Natural killer cell (primary cell): ENCODE results near the gene CNPY3. TPM values are rescaled to one million over a fixed set of nuclear protein-coding genes. Genes with fewer than 3 reads are reported as not detected.

Source experiments
- ATAC-seq, 3 donors: fragments of 150-1000 bp in 2 of 3; fragments of 200-7000 bp in 1 of 3; cut with Tn5 transposase; 1 replicate in 1 of 3; 2 replicates in 2 of 3; pipeline ENCODE4 v1.10.0; 2021; ENCODE audit warnings: mild to moderate bottlenecking in 2 of 3, moderate library complexity in 2 of 3
- DNase-seq, 2 donors: peaks; one replicate each; pipeline versions ENCODE4 v3.0.0 to v3.0.0-alpha.2; 2013 to 2021; ENCODE audit warnings: mixed read lengths in 1 of 2
- H3K27ac ChIP-seq: one replicate; pipeline ENCODE4 v1.5.1; 2013; ENCODE audit warnings: mild to moderate bottlenecking, low read length
- H3K27me3 ChIP-seq: one replicate; pipeline ENCODE4 v1.6.1; 2013; ENCODE audit warnings: low read length; ENCODE audit not compliant: control insufficient read depth, insufficient read depth
- H3K36me3 ChIP-seq: one replicate; pipeline ENCODE4 v1.6.1; 2013; ENCODE audit warnings: low read length; ENCODE audit not compliant: control insufficient read depth, insufficient read depth
- H3K4me1 ChIP-seq: one replicate; pipeline ENCODE4 v1.6.1; 2013; ENCODE audit warnings: low read length; ENCODE audit not compliant: control insufficient read depth, insufficient read depth
- H3K4me3 ChIP-seq: one replicate; pipeline ENCODE4 v1.5.1; 2013; ENCODE audit warnings: low read length
- H3K9me3 ChIP-seq: one replicate; pipeline ENCODE4 v1.6.1; 2013; ENCODE audit warnings: low read length; ENCODE audit not compliant: control insufficient read depth, insufficient read depth
- H3K27ac Mint-ChIP-seq, 2 donors: one replicate each; pipeline ENCODE4 v1.8.0; 2022; ENCODE audit warnings: mild to moderate bottlenecking in 2 of 2, mixed read lengths in 2 of 2, moderate library complexity in 1 of 2
- H3K27me3 Mint-ChIP-seq, 2 donors: one replicate each; pipeline ENCODE4 v1.8.0; 2022; ENCODE audit warnings: low read depth in 2 of 2, mixed read lengths in 2 of 2
- H3K36me3 Mint-ChIP-seq: one replicate; pipeline ENCODE4 v1.8.0; 2022; ENCODE audit warnings: mixed read lengths
- H3K4me1 Mint-ChIP-seq, 2 donors: one replicate each; pipeline ENCODE4 v1.8.0; 2022; ENCODE audit warnings: mixed read lengths in 2 of 2
- H3K4me3 Mint-ChIP-seq: one replicate; pipeline ENCODE4 v1.8.0; 2022; ENCODE audit warnings: mild to moderate bottlenecking, moderate library complexity, mixed read lengths
- H3K9me3 Mint-ChIP-seq, 2 donors: one replicate each; pipeline ENCODE4 v1.8.0; 2022; ENCODE audit warnings: mixed read lengths in 2 of 2
- CTCF ChIP-seq: fragments of 200-600 bp; IDR thresholded peaks from one replicate; pipeline ENCODE4 v1.8.0; 2022; ENCODE audit warnings: antibody characterized with exemption
- WGBS: methylation state at CpG from one replicate; pipeline ENCODE4 v1.1.7; 2013; ENCODE audit warnings: missing lambda C conversion rate; ENCODE audit not compliant: insufficient coverage; 5-methylcytosine and 5-hydroxymethylcytosine counted together
- intact Hi-C: fragments of 100-400 bp; cut with micrococcal nuclease; formaldehyde crosslinking; loops from one replicate; pipeline ENCODE4 v1.14.2; 2022
- total RNA-seq, 4 donors: library from RNA; stranded (reverse); fragments of 120-200 nt in 1 of 4; gene quantifications; one replicate each; pipeline versions ENCODE4 v1.2.3 to v1.2.4, GENCODE V29; 2013 to 2022

Gene CNPY3
- total RNA-seq, 3 donors from 2014 or later (not counting 1 experiment from before 2014, with no cell fraction given), result 52.4 to 71.2 (median 59.8) TPM

- Mint-ChIP-seq H3K4me3 (peak overlapping the region; percentile 42), H3K27me3 (peaks cover 0 to 17% of the 10 kb centered on the region in 2 donors), H3K9me3 (no peaks in the 10 kb centered on the region), H3K27ac (no peak overlapping the region), H3K36me3 (no peaks in the 10 kb centered on the region), H3K4me1 (peaks cover 12 to 13% of the 10 kb centered on the region in 2 donors)
- 92% methylated on average over 12 of the region's 12 CpGs for WGBS
- DNase-seq, result no peak
- TF ChIP-seq CTCF, result no peak
- no peak for ATAC-seq
- Histone ChIP-seq H3K9me3 (no peaks in the 10 kb centered on the region), H3K27ac (no peak overlapping the region), H3K27me3 (peaks cover 9% of the 10 kb centered on the region), H3K4me1 (peaks cover 15% of the 10 kb centered on the region), H3K36me3 (peaks cover 21% of the 10 kb centered on the region), H3K4me3 (no peak overlapping the region)
- intact Hi-C loops, result no loop called here
Measured at GRCh38 chr6:42962096-42962495, 32.8 kb downstream of the CNPY3 start.

GRCh38 chr6:42962502-42963178 lies 33.4 kb downstream of the CNPY3 start:
- no peaks in the 10 kb centered on the region for H3K9me3 Mint-ChIP-seq
- peaks cover 15% of the 10 kb centered on the region for H3K4me1 ChIP-seq
- peaks cover 0 to 17% of the 10 kb centered on the region in 2 donors for H3K27me3 Mint-ChIP-seq
- peak overlapping the region; percentile 42 for H3K4me3 Mint-ChIP-seq
- 96% methylated on average over 11 of the region's 13 CpGs for WGBS
- no peak for DNase-seq
- H3K27ac Mint-ChIP-seq, result no peak overlapping the region
- intact Hi-C loops, result no loop called here
- H3K4me3 ChIP-seq, result no peak overlapping the region
- no peak overlapping the region for H3K27ac ChIP-seq
- H3K36me3 Mint-ChIP-seq, result no peaks in the 10 kb centered on the region
- ATAC-seq, result no peak
- H3K36me3 ChIP-seq, result peaks cover 21% of the 10 kb centered on the region
- no peak for TF ChIP-seq CTCF
- peaks cover 9% of the 10 kb centered on the region for H3K27me3 ChIP-seq
- no peaks in the 10 kb centered on the region for H3K9me3 ChIP-seq
- H3K4me1 Mint-ChIP-seq, result peaks cover 12 to 13% of the 10 kb centered on the region in 2 donors

- Histone ChIP-seq H3K4me1 (peaks cover 15% of the 10 kb centered on the region), H3K27me3 (peaks cover 9% of the 10 kb centered on the region), H3K36me3 (peaks cover 21% of the 10 kb centered on the region), H3K4me3 (no peak overlapping the region), H3K27ac (no peak overlapping the region), H3K9me3 (no peaks in the 10 kb centered on the region)
- intact Hi-C loops, result no loop called here
- H3K27me3 Mint-ChIP-seq, result peaks cover 0 to 17% of the 10 kb centered on the region in 2 donors
- H3K36me3 Mint-ChIP-seq, result no peaks in the 10 kb centered on the region
- H3K27ac Mint-ChIP-seq, result no peak overlapping the region
- DNase-seq (no peak), ATAC-seq (no peak)
- H3K4me1 Mint-ChIP-seq, result peaks cover 12 to 13% of the 10 kb centered on the region in 2 donors
- no peak for TF ChIP-seq CTCF
- WGBS, result 96% methylated on average over 12 of the region's 12 CpGs
- no peak overlapping the region for H3K4me3 Mint-ChIP-seq
- no peaks in the 10 kb centered on the region for H3K9me3 Mint-ChIP-seq
Measured at GRCh38 chr6:42963179-42963854, 34.0 kb downstream of the CNPY3 start.
